Prostate gland (tissue), 2 donors: Measurements from ENCODE around the gene THAP11. TPM values are rescaled to one million over a fixed set of nuclear protein-coding genes. Genes with fewer than 3 reads are reported as not detected.

Experiments
- DNase-seq: peaks from one replicate; pipeline ENCODE4 v3.0.0-alpha.2; 2019; ENCODE audit warnings: low spot score
- H3K27ac ChIP-seq, 2 donors: fragments of 200-600 bp; sonication (generic); 2 replicates each; pipeline ENCODE4 v1.5.1; 2017 to 2019
- H3K27me3 ChIP-seq: fragments of 200-600 bp; sonication (generic); replicated peaks from 2 replicates; pipeline ENCODE4 v1.5.1; 2019; ENCODE audit not compliant: insufficient read depth
- H3K36me3 ChIP-seq, 2 donors: fragments of 200-600 bp; sonication (generic); 1 replicate in 1 of 2; 2 replicates in 1 of 2; pipeline versions ENCODE4 v1.5.1 to v1.8.1; 2017 to 2019
- H3K4me1 ChIP-seq: fragments of 200-600 bp; sonication (generic); replicated peaks from 2 replicates; pipeline ENCODE4 v1.5.1; 2019
- H3K4me3 ChIP-seq, 2 donors: fragments of 200-600 bp; sonication (generic); 2 replicates each; pipeline ENCODE4 v1.5.1; 2017 to 2019
- H3K9me3 ChIP-seq: fragments of 200-600 bp; sonication (generic); 2 replicates; pipeline ENCODE4 v1.5.1; 2017
- CTCF ChIP-seq, 4 experiments: fragments of 200-600 bp in 2 of 4; fragments of 450-650 bp in 2 of 4; sonication (generic) in 2 of 4; IDR thresholded peaks; 1 replicate in 3 of 4; 2 replicates in 1 of 4; pipeline ENCODE4 v1.5.1; 2016 to 2019; ENCODE audit warnings: antibody characterized with exemption in 4 of 4, mild to moderate bottlenecking in 2 of 4, moderate library complexity in 2 of 4
- POLR2A ChIP-seq: fragments of 450-650 bp; IDR thresholded peaks from one replicate; pipeline ENCODE4 v1.6.1; 2016; ENCODE audit warnings: antibody characterized with exemption, mild to moderate bottlenecking
- POLR2AphosphoS5 ChIP-seq: sonication (generic); formaldehyde crosslinking; IDR thresholded peaks from one replicate; pipeline ENCODE4 v1.6.1; 2017; ENCODE audit warnings: antibody characterized with exemption
- WGBS: methylation state at CpG from one replicate; pipeline ENCODE4 v1.1.5; 2018; 5-methylcytosine and 5-hydroxymethylcytosine counted together
- intact Hi-C: fragments of 100-400 bp; cut with DNase I; formaldehyde crosslinking; loops from one replicate; pipeline ENCODE4 v1.14.2; 2022
- total RNA-seq, 2 donors: library from RNA; depleted of rRNA; stranded (reverse); fragments of >200 nt; gene quantifications; one replicate each; pipeline ENCODE4 v1.1.0, GENCODE V29; 2016

THAP11 gene
- total RNA-seq, 2 donors from 2014 or later = 60.2 to 78.6 TPM

GRCh38 chr16:67807148-67807682, 34.9 kb upstream of the THAP11 start:
- peaks cover 14% of the 10 kb centered on the region for H3K4me1 ChIP-seq
- TF ChIP-seq POLR2A (no peak), CTCF (IDR thresholded peaks at IDR 0.05) (no peak), POLR2AphosphoS5 (no peak)
- 23% methylated on average over 24 of the region's 24 CpGs for WGBS

GRCh38 chr16:67811899-67812298, 30.2 kb upstream of the THAP11 start:
- H3K36me3 ChIP-seq = no peaks in the 10 kb centered on the region
- TF ChIP-seq POLR2A (no peak), CTCF (IDR thresholded peaks at IDR 0.05) (no peak), POLR2AphosphoS5 (no peak)
- intact Hi-C loops = no loop called here
- H3K9me3 ChIP-seq = no peaks in the 10 kb centered on the region
- WGBS = 100% methylated on average over 1 of the region's 1 CpG
- H3K27ac ChIP-seq = no peak overlapping the region
- no peak for DNase-seq
- no peaks in the 10 kb centered on the region for H3K27me3 ChIP-seq
- no peaks in the 10 kb centered on the region for H3K4me1 ChIP-seq
- H3K4me3 ChIP-seq = no peak overlapping the region

More at GRCh38 chr16:67807148-67807682, 34.9 kb upstream of the THAP11 start:
- peak overlapping the region; percentile 72 to 81 for H3K27ac ChIP-seq
- no peaks in the 10 kb centered on the region for H3K36me3 ChIP-seq
- no peaks in the 10 kb centered on the region for H3K9me3 ChIP-seq
- no peaks in the 10 kb centered on the region for H3K27me3 ChIP-seq
- peak overlapping the region; percentile 94 to 98 for H3K4me3 ChIP-seq
- intact Hi-C loops = loop anchor here (10.0 kb wide), 1 partner anchor 132 kb away; no protein-coding TSS in a partner anchor
- DNase-seq = no peak

GRCh38 chr16:67814567-67814966, 27.6 kb upstream of the THAP11 start:
- 69% methylated on average over 8 of the region's 8 CpGs for WGBS
- DNase-seq = no peak
- intact Hi-C loops = no loop called here
- Histone ChIP-seq H3K4me1 (no peaks in the 10 kb centered on the region), H3K9me3 (no peaks in the 10 kb centered on the region), H3K36me3 (no peaks in the 10 kb centered on the region), H3K27ac (no peak overlapping the region), H3K4me3 (no peak overlapping the region), H3K27me3 (no peaks in the 10 kb centered on the region)
- TF ChIP-seq POLR2A (no peak), CTCF (IDR thresholded peaks at IDR 0.05) (no peak)

GRCh38 chr16:67820608-67821259, 21.4 kb upstream of the THAP11 start:
- Histone ChIP-seq H3K27ac (no peak overlapping the region), H3K4me1 (no peaks in the 10 kb centered on the region), H3K4me3 (no peak overlapping the region), H3K36me3 (no peaks in the 10 kb centered on the region), H3K9me3 (no peaks in the 10 kb centered on the region), H3K27me3 (no peaks in the 10 kb centered on the region)
- intact Hi-C loops = no loop called here
- no peak for DNase-seq
- no peak for TF ChIP-seq POLR2A
- no peak for TF ChIP-seq POLR2AphosphoS5
- TF ChIP-seq CTCF (IDR thresholded peaks at IDR 0.05) = no peak
- WGBS = 92% methylated on average over 11 of the region's 11 CpGs

- no peaks in the 10 kb centered on the region for H3K4me1 ChIP-seq
- intact Hi-C loops = no loop called here
- 100% methylated on average over 2 of the region's 2 CpGs for WGBS
Observed at GRCh38 chr16:67822511-67822910, 19.6 kb upstream of the THAP11 start.

More at GRCh38 chr16:67822511-67822910, 19.6 kb upstream of the THAP11 start:
- no peak overlapping the region for H3K27ac ChIP-seq
- no peaks in the 10 kb centered on the region for H3K9me3 ChIP-seq
- no peak for TF ChIP-seq POLR2A
- TF ChIP-seq CTCF (IDR thresholded peaks at IDR 0.05) = no peak
- no peak for TF ChIP-seq POLR2AphosphoS5
- H3K27me3 ChIP-seq = no peaks in the 10 kb centered on the region
- DNase-seq = no peak
- H3K36me3 ChIP-seq = no peaks in the 10 kb centered on the region
- no peak overlapping the region for H3K4me3 ChIP-seq
